ENCODE data around the gene MYO15B. TPM values are rescaled to one million over a fixed set of nuclear protein-coding genes. Genes with fewer than 3 reads are reported as not detected.

Gene MYO15B
- total RNA-seq, 1 experiment from 2014 or later = 30.3 TPM

GRCh38 chr17:75647921-75648320, 60.3 kb downstream of the MYO15B start:
- H3K79me2 ChIP-seq (ENCODE audit: insufficient read depth, low read length) = no peaks in the 10 kb centered on the region
- no peak overlapping the region for H3K27ac ChIP-seq (ENCODE audit: low read depth, low read length)
- ChIA-PET RAD21 (ENCODE audit: low non-redundant PET in 1 of 2, low total read pairs in 2 of 2, uncharacterized antibody in 2 of 2, unreplicated experiment in 2 of 2) (no interaction called here), POLR2A (no interaction called here), CTCF (interaction anchor here (1.1 to 1.5 kb wide), 2 partner anchors 15 to 100 kb away, joined by 4 to 8 read pairs; partner anchors contain the start of gene SMIM5)
- H2AFZ ChIP-seq (ENCODE audit: low read depth, low read length, poor library complexity, severe bottlenecking) = no peak overlapping the region
- H3K4me3 ChIP-seq (replicated peaks in 1 of 2; ENCODE audit: low read depth in 1 of 2, low read length in 2 of 2) = no peak overlapping the region
- H3K9me3 ChIP-seq (ENCODE audit: control insufficient read depth in 1 of 2, insufficient read depth in 1 of 2, low read depth in 1 of 2, low read length in 2 of 2) = no peaks in the 10 kb centered on the region
- H3K27me3 ChIP-seq (ENCODE audit: insufficient read depth, low read length) = no peaks in the 10 kb centered on the region
- H4K20me1 ChIP-seq (ENCODE audit: insufficient read depth) = no peaks in the 10 kb centered on the region
- H3K4me2 ChIP-seq (ENCODE audit: low read length) = no peak overlapping the region
- H3K9me2 ChIP-seq (ENCODE audit: insufficient read depth) = no peaks in the 10 kb centered on the region
- no TSS peak for BruUV-seq (replicated peaks)
- ATAC-seq = no peak
- H3K36me3 ChIP-seq (ENCODE audit: control insufficient read depth in 1 of 2, insufficient read depth in 2 of 2, low read length in 2 of 2) = peaks cover 16 to 19% of the 10 kb centered on the region in 2 experiments; a peak in 3 of 4 replicates
- peaks cover 23 to 42% of the 10 kb centered on the region in 2 experiments for H3K4me1 ChIP-seq (ENCODE audit: control insufficient read depth in 1 of 2, insufficient read depth in 2 of 2, low read length in 2 of 2)
- TF ChIP-seq TCF7L2 (IDR thresholded peaks at IDR 0.05; ENCODE audit: borderline replicate concordance, extremely low read depth, insufficient read depth, insufficient read length) (no peak), ZFX (IDR thresholded peaks at IDR 0.05) (no peak), POLR2AphosphoS5 (IDR thresholded peaks at IDR 0.05; ENCODE audit: low read depth, low read length) (no peak), EZH2phosphoT487 (IDR thresholded peaks at IDR 0.05; ENCODE audit: borderline replicate concordance) (no peak), ATF3 (IDR thresholded peaks at IDR 0.05) (no peak), ZNF274 (IDR thresholded peaks at IDR 0.05; ENCODE audit: low read depth, low read length) (no peak)
- no peak for DNase-seq (ENCODE audit: low read depth, low spot score)
- intact Hi-C loops (cut with micrococcal nuclease) = no loop called here
- H3K9ac ChIP-seq (ENCODE audit: low read length) = no peak overlapping the region

GRCh38 chr17:75649687-75650086, 62.1 kb downstream of the MYO15B start:
- peaks cover 19 to 20% of the 10 kb centered on the region in 2 experiments; a peak in 3 of 4 replicates for H3K36me3 ChIP-seq (ENCODE audit: control insufficient read depth in 1 of 2, insufficient read depth in 2 of 2, low read length in 2 of 2)
- BruUV-seq (replicated peaks) = no TSS peak
- intact Hi-C loops (cut with micrococcal nuclease) = no loop called here
- no peaks in the 10 kb centered on the region for H3K27me3 ChIP-seq (ENCODE audit: insufficient read depth, low read length)
- no peak overlapping the region for H3K4me3 ChIP-seq (replicated peaks in 1 of 2; ENCODE audit: low read depth in 1 of 2, low read length in 2 of 2)
- H3K9me2 ChIP-seq (ENCODE audit: insufficient read depth) = no peaks in the 10 kb centered on the region
- no peak for TF ChIP-seq EZH2phosphoT487 (IDR thresholded peaks at IDR 0.05; ENCODE audit: borderline replicate concordance)
- TF ChIP-seq SIN3A (IDR thresholded peaks at IDR 0.05; ENCODE audit: low read depth) = no peak
- no peak for TF ChIP-seq ZBTB33 (IDR thresholded peaks at IDR 0.05; ENCODE audit: extremely low read depth, insufficient replicate concordance, low read length)
- no peak for TF ChIP-seq YY1 (IDR thresholded peaks at IDR 0.05; ENCODE audit: extremely low read depth, insufficient replicate concordance, low read depth, low read length)
- no peaks in the 10 kb centered on the region for H3K79me2 ChIP-seq (ENCODE audit: insufficient read depth, low read length)
- peaks cover 22 to 30% of the 10 kb centered on the region in 2 experiments for H3K4me1 ChIP-seq (ENCODE audit: control insufficient read depth in 1 of 2, insufficient read depth in 2 of 2, low read length in 2 of 2)
- H3K9ac ChIP-seq (ENCODE audit: low read length) = no peak overlapping the region
- no peak overlapping the region for H3K27ac ChIP-seq (ENCODE audit: low read depth, low read length)
- RAD21 ChIA-PET (ENCODE audit: low non-redundant PET in 1 of 2, low total read pairs in 2 of 2, uncharacterized antibody in 2 of 2, unreplicated experiment in 2 of 2) = no interaction called here
- DNase-seq (ENCODE audit: low read depth, low spot score) (no peak), ATAC-seq (no peak)
- H3K9me3 ChIP-seq (ENCODE audit: control insufficient read depth in 1 of 2, insufficient read depth in 1 of 2, low read depth in 1 of 2, low read length in 2 of 2) = no peaks in the 10 kb centered on the region
- H4K20me1 ChIP-seq (ENCODE audit: insufficient read depth) = no peaks in the 10 kb centered on the region
- no peak overlapping the region for H3K4me2 ChIP-seq (ENCODE audit: low read length)
- POLR2A ChIA-PET = interaction anchor here (1.0 to 1.5 kb wide), 2 partner anchors 19 to 130 kb away, joined by 3 to 5 read pairs; a partner anchor contains a TSS
- no peak overlapping the region for H2AFZ ChIP-seq (ENCODE audit: low read depth, low read length, poor library complexity, severe bottlenecking)
- CTCF ChIA-PET = interaction anchor here (1.1 to 2.1 kb wide), 2 partner anchors 16 to 98 kb away, joined by 4 to 16 read pairs; partner anchors contain the start of gene SMIM5

Data from HCT116 (cell line).